ENCODE data around the gene PHLDA3. TPM values are rescaled to one million over a fixed set of nuclear protein-coding genes. Genes with fewer than 3 reads are reported as not detected.
A peak's percentile ranks its signal among the peaks of the same experiment; 100 is the strongest.

Gene PHLDA3
- total RNA-seq, 2 donors from 2014 or later = 9.6 to 15.8 TPM

DNA sequence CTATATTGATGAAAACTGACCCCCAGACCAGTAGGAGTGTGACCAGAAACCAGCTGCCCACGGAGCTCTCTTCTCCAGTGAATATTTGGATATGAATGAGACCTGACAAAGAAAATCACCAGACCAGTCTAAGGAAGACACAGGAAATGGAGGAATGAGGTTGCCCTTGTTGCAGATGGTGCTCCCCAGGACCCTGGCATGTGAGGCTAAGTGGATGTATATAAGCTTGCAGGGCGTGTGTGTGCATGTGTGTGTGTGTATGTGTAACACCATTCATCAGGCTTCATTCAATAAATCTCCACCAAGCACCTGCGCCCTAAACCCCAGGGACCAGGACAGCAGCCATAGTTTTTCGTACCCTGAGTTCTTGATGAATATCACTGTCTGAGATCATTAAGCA, 14.4 kb downstream of the PHLDA3 start:
- Mint-ChIP-seq H3K4me1 (peaks cover 19% of the 10 kb centered on the region), H3K27me3 (ENCODE audit: insufficient read depth) (peaks cover 10% of the 10 kb centered on the region), H3K36me3 (ENCODE audit: low read depth) (no peaks in the 10 kb centered on the region), H3K4me3 (no peak overlapping the region), H3K9me3 (no peaks in the 10 kb centered on the region), H3K27ac (no peak overlapping the region)
- peak overlapping the region; percentile 63 for H3K27ac ChIP-seq (ENCODE audit: low read depth, low read length)
- no peaks in the 10 kb centered on the region for H3K36me3 ChIP-seq (ENCODE audit: control insufficient read depth, insufficient read depth, low read length)
- WGBS, 2 experiments (ENCODE audit: insufficient coverage in 1 of 2, insufficient read length in 1 of 2) = 64 to 82% methylated on average over 3 of the region's 4 CpGs
- H3K4me3 ChIP-seq (ENCODE audit: low read length) = no peak overlapping the region
- H3K27me3 ChIP-seq (ENCODE audit: control insufficient read depth, insufficient read depth, low read length, poor library complexity, severe bottlenecking) = no peaks in the 10 kb centered on the region
- no peaks in the 10 kb centered on the region for H3K9me3 ChIP-seq (ENCODE audit: control insufficient read depth, low read length)
- no peak for TF ChIP-seq CTCF (conservative IDR thresholded peaks at IDR 0.05)
- peaks cover 10% of the 10 kb centered on the region for H3K4me1 ChIP-seq (ENCODE audit: control insufficient read depth, insufficient read depth, low read length)
- DNase-seq = no peak
- H3K9ac ChIP-seq (ENCODE audit: extremely low read depth, low read length, poor library complexity, severe bottlenecking) = no peak overlapping the region

- peaks cover 14% of the 10 kb centered on the region for H3K4me1 ChIP-seq (ENCODE audit: control insufficient read depth, insufficient read depth, low read length)
- peaks cover 29% of the 10 kb centered on the region for H3K4me1 Mint-ChIP-seq
Measured at GRCh38 chr1:201452866-201453265, 16.1 kb downstream of the PHLDA3 start.

GRCh38 chr1:201450721-201451291, 18.2 kb downstream of the PHLDA3 start:
- Histone ChIP-seq H3K9ac (ENCODE audit: extremely low read depth, low read length, poor library complexity, severe bottlenecking) (no peak overlapping the region), H3K36me3 (ENCODE audit: control insufficient read depth, insufficient read depth, low read length) (no peaks in the 10 kb centered on the region), H3K4me3 (ENCODE audit: low read length) (no peak overlapping the region), H3K27ac (ENCODE audit: low read depth, low read length) (no peak overlapping the region), H3K4me1 (ENCODE audit: control insufficient read depth, insufficient read depth, low read length) (peaks cover 14% of the 10 kb centered on the region), H3K9me3 (ENCODE audit: control insufficient read depth, low read length) (no peaks in the 10 kb centered on the region), H3K27me3 (ENCODE audit: control insufficient read depth, insufficient read depth, low read length, poor library complexity, severe bottlenecking) (no peaks in the 10 kb centered on the region)
- TF ChIP-seq CTCF (conservative IDR thresholded peaks at IDR 0.05) = no peak
- H3K36me3 Mint-ChIP-seq (ENCODE audit: low read depth) = no peaks in the 10 kb centered on the region
- H3K27me3 Mint-ChIP-seq (ENCODE audit: insufficient read depth) = peaks cover 11% of the 10 kb centered on the region
- H3K4me1 Mint-ChIP-seq = peaks cover 13% of the 10 kb centered on the region
- H3K4me3 Mint-ChIP-seq = no peak overlapping the region
- WGBS, 2 experiments (ENCODE audit: insufficient coverage in 1 of 2, insufficient read length in 1 of 2) = 59 to 62% methylated on average over 9 to 12 of the region's 12 CpGs
- DNase-seq = peak; percentile 71
- no peak overlapping the region for H3K27ac Mint-ChIP-seq
- H3K9me3 Mint-ChIP-seq = no peaks in the 10 kb centered on the region

More at GRCh38 chr1:201452866-201453265, 16.1 kb downstream of the PHLDA3 start:
- Histone ChIP-seq H3K36me3 (ENCODE audit: control insufficient read depth, insufficient read depth, low read length) (no peaks in the 10 kb centered on the region), H3K4me3 (ENCODE audit: low read length) (no peak overlapping the region), H3K27me3 (ENCODE audit: control insufficient read depth, insufficient read depth, low read length, poor library complexity, severe bottlenecking) (no peaks in the 10 kb centered on the region), H3K9ac (ENCODE audit: extremely low read depth, low read length, poor library complexity, severe bottlenecking) (no peak overlapping the region), H3K9me3 (ENCODE audit: control insufficient read depth, low read length) (no peaks in the 10 kb centered on the region), H3K27ac (ENCODE audit: low read depth, low read length) (no peak overlapping the region)
- DNase-seq = no peak
- Mint-ChIP-seq H3K27me3 (ENCODE audit: insufficient read depth) (peaks cover 12% of the 10 kb centered on the region), H3K27ac (no peak overlapping the region), H3K36me3 (ENCODE audit: low read depth) (no peaks in the 10 kb centered on the region), H3K4me3 (no peak overlapping the region), H3K9me3 (no peaks in the 10 kb centered on the region)
- no peak for TF ChIP-seq CTCF (conservative IDR thresholded peaks at IDR 0.05)
- WGBS, 2 experiments (ENCODE audit: insufficient coverage in 1 of 2, insufficient read length in 1 of 2) = 60 to 78% methylated on average over 2 to 4 of the region's 4 CpGs

Data from endodermal cell (in vitro differentiated cells).